ENCODE results near the gene RDM1. TPM values are rescaled to one million over a fixed set of nuclear protein-coding genes. Genes with fewer than 3 reads are reported as not detected.

The RDM1 gene
- total and polyA plus RNA-seq, 8 donors = 0.31 TPM; not detected in 7

DNA sequence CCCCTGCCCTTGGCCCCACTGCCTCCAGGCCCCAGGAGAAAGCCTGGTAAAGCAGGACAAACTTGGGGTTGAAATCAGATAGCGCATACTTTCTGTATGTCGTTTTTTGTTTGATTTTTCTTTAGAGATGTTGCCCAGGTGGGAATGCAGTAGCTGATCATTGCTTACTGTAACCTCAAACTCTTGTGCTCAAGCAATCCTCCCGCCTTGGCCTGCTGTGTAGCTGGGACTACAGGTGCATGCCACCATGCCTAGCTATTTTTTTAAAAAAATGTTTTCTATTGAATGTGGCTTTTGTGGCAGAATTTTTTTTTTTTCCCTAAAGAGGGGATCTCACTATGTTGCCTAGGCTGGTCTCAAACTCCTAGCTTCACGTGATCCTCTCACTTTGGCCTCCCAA lies 39.3 kb downstream of the RDM1 start:
- WGBS, 2 donors = 75 to 83% methylated on average over 4 of the region's 4 CpGs
- H3K9me3 ChIP-seq = no peaks in the 10 kb centered on the region
- H3K27ac ChIP-seq = no peak overlapping the region
- no peak for FAIRE-seq
- no peak overlapping the region for H3K4me3 ChIP-seq
- no peak for ATAC-seq
- H3K27me3 ChIP-seq = no peaks in the 10 kb centered on the region
- TF ChIP-seq, protein P1, sequence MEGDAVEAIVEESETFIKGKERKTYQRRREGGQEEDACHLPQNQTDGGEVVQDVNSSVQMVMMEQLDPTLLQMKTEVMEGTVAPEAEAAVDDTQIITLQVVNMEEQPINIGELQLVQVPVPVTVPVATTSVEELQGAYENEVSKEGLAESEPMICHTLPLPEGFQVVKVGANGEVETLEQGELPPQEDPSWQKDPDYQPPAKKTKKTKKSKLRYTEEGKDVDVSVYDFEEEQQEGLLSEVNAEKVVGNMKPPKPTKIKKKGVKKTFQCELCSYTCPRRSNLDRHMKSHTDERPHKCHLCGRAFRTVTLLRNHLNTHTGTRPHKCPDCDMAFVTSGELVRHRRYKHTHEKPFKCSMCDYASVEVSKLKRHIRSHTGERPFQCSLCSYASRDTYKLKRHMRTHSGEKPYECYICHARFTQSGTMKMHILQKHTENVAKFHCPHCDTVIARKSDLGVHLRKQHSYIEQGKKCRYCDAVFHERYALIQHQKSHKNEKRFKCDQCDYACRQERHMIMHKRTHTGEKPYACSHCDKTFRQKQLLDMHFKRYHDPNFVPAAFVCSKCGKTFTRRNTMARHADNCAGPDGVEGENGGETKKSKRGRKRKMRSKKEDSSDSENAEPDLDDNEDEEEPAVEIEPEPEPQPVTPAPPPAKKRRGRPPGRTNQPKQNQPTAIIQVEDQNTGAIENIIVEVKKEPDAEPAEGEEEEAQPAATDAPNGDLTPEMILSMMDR (IDR thresholded peaks at IDR 0.05) = no peak
- no peaks in the 10 kb centered on the region for H3K36me3 ChIP-seq
- no peaks in the 10 kb centered on the region for H3K4me1 ChIP-seq
- DNase-seq = no peak
- intact Hi-C loops (cut with DNase I) = no loop called here

DNA sequence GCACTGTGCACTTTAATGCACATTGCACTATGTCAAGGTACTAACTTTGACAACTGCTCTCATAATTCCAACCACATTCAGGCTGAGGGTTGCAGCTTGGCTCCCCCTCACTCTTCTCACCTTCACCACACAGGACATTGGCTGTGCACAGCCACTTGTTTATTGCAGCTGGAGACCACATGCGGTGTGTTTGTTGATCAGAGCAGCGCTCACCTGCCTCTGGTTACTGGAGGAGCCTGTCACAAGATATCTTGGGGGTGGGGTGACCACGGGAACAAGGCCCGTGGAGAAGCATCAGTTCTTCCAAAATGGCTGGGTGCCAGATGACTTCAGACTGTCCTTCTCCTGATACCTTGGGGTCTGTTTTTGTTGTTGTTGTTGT lies 39.8 kb downstream of the RDM1 start:
- no peaks in the 10 kb centered on the region for H3K4me1 ChIP-seq
- TF ChIP-seq, protein P1 (IDR thresholded peaks at IDR 0.05) = no peak
- no peak overlapping the region for H3K4me3 ChIP-seq
- H3K9me3 ChIP-seq = no peaks in the 10 kb centered on the region
- FAIRE-seq = no peak
- DNase-seq = no peak
- WGBS, 2 donors = 50 to 63% methylated on average over 4 of the region's 4 CpGs
- no peaks in the 10 kb centered on the region for H3K27me3 ChIP-seq
- peak in 3 of 4 donors; percentile 27 to 42 (median 34) for ATAC-seq
- H3K27ac ChIP-seq = no peak overlapping the region
- H3K36me3 ChIP-seq = no peaks in the 10 kb centered on the region
- intact Hi-C loops (cut with DNase I) = no loop called here

DNA sequence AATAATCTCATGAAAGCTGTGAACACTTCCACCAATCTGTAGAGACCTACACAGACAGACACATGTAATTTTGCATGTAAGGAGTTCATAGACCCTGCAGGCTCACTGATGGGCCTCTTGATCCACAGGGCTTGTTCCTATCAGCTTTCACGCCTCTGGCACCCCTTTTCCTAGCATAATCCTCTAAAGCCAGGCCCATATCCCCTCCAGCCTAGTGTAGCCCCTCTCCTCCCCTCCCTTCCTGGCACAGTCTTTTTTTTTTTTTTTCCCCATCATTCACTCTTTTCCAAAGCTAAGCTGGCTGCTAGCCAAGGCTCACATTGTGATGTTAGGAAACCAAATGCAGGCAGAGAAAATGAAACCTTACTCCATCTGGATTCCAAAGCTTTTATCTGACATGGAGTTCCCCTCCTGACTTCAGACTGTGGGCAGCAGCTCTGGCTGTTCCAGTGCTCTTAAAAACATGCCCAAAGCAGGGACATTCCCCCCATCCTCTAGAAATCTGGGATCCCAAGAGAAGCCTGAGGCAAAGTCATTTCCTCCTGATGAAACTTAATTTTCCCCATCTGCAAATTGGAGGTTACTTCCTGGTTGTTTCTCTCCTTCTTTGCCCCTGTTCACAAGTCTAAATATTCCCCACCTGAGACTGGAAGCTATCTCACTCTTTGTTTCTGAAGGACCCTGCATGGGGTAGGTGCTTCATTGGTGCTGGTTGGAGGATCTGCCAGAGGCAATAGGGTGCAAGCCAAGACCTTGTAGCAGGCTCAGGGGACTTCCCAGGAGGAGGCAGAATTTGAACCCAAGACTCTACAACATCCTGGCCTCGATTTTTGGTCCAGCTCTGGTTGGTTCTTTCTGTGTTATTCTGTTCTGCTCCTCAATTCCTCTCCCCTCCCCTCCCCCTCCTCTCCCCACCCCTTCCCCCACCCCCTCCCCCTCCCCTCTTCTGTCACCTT lies 40.5 kb downstream of the RDM1 start:
- 63 to 77% methylated on average over 2 of the region's 2 CpGs for WGBS, 2 donors
- H3K27ac ChIP-seq = peak overlapping the region in 2 of 4 donors; percentile 12 to 33
- no peaks in the 10 kb centered on the region for H3K36me3 ChIP-seq
- no peaks in the 10 kb centered on the region for H3K9me3 ChIP-seq
- DNase-seq (peak in 2 of 6 donors; percentile 21 to 25), ATAC-seq (peak in 2 of 4 donors; percentile 46 to 83), FAIRE-seq (no peak)
- no peaks in the 10 kb centered on the region for H3K27me3 ChIP-seq
- intact Hi-C loops (cut with DNase I) = no loop called here
- H3K4me3 ChIP-seq = no peak overlapping the region
- no peaks in the 10 kb centered on the region for H3K4me1 ChIP-seq
- TF ChIP-seq, protein P1 (IDR thresholded peaks at IDR 0.05) = no peak

GRCh38 chr17:35889241-35889640 lies 41.3 kb downstream of the RDM1 start:
- no peak for DNase-seq
- Histone ChIP-seq H3K4me3 (no peak overlapping the region), H3K36me3 (no peaks in the 10 kb centered on the region), H3K9me3 (no peaks in the 10 kb centered on the region), H3K27me3 (no peaks in the 10 kb centered on the region), H3K27ac (no peak overlapping the region), H3K4me1 (no peaks in the 10 kb centered on the region)
- no peak for ATAC-seq
- TF ChIP-seq, protein P1 (IDR thresholded peaks at IDR 0.05) = no peak
- no peak for FAIRE-seq
- intact Hi-C loops (cut with DNase I) = no loop called here
- 76 to 85% methylated on average over 2 of the region's 2 CpGs for WGBS, 2 donors

All from pancreas (tissue), 10 donors.